Measurements from ENCODE around the gene PTPRR. TPM values are rescaled to one million over a fixed set of nuclear protein-coding genes. Genes with fewer than 3 reads are reported as not detected.
"Not testable (repeated sequence)": the region's sequence is repeated elsewhere in the genome, so short reads cannot be mapped to it uniquely, and the experiment has no call there.

Gene PTPRR
- polyA plus RNA-seq, 3 donors = 0.58 to 0.68 (median 0.59) TPM

DNA sequence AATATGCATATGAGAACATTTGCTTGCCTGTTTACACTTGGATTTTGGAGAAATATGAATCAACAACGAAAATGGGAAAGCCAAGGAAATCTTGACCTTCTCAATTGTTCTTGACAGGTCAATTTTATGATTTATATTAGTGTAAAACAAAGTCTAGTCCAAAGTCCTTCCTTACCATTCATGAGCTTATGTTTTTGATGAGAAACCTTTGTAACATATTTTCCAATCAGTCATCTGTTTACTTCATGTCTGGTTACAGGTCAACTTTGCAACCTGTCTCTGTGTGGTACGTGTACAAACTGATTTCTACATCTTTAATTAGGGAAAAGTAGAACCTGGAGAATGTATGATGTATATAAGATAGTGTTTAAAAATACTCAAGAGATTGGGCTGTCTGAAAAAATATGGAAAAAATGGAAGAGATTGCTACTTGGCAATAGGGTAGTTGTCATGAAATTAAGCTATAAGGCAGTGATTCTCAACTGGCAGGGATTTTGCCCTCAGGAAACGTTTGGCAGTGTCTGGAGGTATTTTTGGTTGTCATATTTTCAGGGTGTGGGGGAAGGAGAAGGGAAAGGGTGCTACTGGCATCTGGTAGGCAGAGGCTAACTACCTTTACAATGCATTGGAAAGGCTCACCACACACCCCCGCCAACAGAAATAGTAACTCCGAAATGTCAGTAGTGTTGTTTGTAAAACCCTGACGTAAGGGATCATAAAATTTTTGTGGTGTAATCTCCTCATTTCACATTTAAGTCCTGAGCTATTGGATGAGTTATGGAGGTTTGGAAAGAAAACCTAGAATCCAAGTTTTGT lies 172.9 kb downstream of the PTPRR start:
- DNase-seq = no peak

DNA sequence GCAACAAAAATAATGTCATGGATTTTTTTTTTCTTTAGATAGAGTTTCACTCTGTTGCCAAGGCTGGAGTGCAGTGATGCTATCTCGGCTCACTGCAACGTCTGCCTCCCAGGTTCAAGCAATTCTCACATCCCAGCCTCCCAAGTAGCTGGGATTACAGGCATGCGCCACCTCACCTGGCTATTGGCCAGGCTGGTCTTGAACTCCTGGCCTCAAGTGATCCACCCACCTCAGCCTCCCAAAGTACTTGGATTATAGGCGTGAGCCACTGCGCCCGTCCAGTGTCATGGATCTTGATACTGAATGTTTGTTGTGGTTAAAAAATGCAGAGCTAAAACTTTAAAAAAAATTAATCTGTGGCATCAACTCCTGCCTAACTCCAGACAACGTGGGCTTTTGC lies 175.5 kb downstream of the PTPRR start:
- no peak for DNase-seq

DNA sequence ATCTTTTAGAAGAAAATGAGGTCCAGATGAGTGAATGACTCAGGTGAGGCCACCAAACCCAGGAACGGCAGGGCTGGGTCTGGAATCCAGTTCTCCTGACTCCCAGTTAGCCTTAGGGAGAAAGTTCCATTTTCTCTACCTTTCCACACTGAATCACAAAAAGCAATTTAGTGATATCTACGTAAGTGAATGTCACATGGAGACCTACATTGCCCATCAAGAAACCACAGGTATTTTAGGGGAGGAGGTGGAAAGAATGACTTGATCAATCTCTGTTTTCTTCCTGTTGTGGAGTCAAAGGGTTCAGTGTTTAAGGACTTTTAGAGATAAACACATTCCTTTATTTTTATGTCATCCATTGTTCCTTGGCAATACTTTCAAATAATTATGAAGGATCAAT lies 176.4 kb downstream of the PTPRR start:
- no peak for DNase-seq

DNA sequence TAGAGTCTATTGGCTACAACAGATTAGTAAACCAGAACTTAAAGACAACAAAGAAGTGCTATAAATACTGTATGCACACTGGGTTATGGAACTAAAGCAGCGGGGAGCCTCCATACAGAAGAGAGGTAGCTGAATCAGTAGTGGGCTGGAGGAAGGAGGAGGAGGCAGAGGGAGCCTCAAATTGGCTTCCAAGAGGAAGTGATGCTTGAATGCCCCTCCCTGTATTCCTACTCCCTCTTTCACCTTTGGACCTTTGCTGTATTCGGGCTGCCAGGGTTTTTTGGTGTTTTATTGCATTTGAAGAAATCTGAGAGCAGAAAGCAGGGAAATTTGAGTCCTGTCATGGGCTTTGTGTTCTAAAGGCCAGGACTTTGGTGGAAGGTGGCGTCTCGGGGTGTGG lies 179.3 kb downstream of the PTPRR start:
- DNase-seq = peak; percentile 27

DNA sequence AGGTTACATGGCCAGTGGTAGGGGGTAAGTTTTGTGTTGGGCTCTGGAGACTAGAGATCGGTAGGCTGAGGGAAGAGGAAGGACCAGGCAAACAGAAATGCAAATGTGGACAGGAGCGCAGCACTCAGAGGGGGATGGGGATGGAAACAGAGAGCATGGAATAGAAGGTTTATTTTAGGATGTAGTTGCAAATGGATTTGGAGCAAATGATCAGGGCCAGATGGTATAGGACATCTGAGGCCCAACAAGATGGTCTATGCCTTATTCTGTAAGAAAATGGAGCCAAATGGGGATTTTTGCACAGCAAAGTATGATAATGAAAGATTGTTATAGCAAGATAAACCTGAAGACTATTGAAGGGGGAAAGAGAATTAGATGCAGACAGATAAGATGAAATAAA lies 180.8 kb downstream of the PTPRR start:
- DNase-seq = no peak

DNA sequence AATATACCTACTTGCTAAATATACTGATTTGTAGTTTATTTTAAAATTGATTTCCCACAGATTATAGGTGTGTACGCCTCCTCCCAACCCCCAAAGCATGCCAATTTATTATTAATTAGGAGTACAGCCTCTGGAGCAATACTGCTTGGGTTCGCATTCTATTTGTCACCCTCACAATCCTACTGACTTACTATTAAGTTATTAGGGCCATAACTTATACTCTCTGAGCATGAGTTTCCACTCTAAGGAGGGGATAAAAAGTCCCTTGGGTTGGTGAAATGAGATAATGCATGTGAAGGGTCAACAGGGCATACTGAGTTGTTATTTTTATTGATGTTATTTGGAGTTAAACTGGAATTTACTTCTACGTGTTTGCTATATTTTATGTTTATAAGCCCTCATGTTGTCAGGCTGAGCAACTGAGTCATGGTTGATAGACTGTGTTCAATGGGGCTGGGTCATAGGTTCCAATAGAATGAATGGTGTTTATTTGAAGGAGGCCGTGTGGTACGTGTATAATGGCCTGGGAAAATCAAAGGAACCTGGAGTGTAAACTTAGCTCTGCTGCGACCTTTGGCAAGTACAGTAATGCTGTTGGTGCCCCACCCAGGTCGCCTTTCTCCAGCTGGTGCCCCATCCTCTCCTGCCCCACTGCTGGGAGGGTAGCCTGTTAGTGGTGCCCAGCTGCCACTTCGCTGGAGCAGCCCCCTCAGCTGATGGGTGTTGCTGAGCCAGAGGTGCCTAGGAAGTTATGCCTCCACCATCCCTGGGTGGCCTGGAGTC lies 184.0 kb downstream of the PTPRR start:
- DNase-seq = no peak

DNA sequence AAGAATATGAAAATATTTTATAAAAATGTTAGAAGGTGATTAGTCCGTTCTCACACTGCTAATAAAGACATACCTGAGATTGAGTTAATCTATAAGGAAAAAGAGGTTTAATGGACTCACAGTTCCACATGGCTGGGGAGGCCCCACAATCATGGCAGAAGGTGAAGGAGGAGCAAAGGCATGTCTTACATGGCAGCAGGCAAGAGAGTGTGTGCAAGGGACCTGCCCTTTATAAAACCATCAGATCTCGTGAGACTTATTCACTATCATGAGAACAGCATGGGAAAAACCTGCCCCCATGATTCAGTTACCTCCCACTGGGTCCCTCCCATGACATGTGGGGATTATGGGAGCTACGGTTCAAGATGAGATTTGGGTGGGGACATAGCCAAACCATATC lies 185.3 kb downstream of the PTPRR start:
- not testable (repeated sequence) for DNase-seq

DNA sequence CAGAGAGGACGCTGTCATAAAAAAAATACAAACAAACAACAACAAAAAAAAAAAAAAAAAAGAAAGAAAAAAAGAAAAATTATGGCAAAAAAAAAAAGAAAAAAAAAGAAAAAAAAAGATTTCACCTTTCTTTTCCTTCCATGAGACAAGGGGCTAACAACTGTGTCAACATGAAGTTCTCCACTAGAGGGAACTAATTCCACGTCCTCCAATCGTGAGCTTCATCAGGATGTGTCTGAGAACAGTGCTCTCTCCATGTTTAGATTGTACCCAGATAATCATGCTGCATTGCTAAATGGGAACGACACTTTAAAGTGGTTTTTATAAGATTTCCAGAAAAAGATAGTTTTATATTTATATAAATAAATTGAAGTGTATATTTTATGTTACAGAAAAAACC lies 187.2 kb downstream of the PTPRR start:
- DNase-seq = peak; percentile 78

DNA sequence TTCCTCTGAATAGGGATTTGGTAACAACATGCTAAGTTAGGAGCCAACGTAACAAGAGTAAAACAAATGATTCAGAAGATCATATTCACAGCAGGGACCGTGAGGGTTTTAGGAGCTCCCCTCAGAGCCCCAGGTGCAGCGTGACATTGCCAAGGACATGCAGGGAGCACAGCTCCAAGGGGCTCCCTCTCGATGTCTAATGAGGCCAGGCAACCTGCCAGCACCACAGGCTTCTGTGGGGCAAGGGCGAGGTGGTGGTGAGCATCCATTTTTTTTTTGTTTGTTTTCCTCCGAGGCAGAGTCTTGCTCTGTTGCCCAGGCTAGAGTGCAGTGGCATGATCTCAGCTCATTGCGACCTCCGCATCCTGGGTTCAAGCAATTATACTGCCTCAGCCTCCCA lies 188.3 kb downstream of the PTPRR start:
- DNase-seq = no peak

DNA sequence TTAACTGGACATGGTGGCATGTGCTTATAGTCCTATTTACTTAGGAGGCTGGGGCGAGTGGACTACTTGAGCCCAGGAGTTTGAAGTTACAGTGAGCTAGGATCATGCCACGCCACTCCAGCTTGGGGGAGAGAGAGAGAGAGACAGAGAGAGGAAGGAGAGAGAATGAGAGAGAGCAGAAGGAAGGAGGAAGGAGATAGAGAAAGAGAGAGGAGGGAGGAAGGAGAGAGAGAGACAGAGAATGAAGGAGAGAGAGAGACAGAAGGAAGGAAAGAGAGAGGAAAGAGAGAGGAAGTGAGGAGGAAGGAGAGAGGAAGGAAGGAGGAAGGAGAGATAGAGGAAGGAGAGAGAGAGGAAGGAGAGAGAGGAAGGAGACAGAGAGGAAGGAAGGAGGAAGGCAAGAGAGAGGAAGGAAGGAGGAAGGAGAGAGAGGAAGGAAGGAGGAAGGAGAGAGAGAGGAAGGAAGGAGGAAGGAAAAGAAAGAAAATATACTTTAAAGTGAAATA lies 189.8 kb downstream of the PTPRR start:
- no peak for DNase-seq

DNA sequence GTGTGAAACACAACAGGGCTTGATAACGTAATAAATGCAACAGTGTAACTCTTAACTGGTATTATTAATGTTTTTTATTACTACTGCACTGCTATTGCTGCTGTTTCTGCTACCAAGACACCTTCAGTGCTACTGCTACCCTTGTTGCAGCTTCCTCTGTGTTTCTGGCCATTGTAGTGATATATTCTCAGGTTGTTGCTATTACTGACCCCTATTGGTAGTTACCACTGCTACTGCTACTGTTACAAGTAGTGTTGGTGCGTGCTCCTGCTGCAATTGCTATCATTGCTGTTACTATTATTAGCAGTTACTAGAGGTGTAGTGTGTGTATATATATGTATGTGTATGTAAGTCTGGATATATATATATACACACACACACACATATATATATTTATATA lies 196.1 kb downstream of the PTPRR start:
- DNase-seq = no peak

DNA sequence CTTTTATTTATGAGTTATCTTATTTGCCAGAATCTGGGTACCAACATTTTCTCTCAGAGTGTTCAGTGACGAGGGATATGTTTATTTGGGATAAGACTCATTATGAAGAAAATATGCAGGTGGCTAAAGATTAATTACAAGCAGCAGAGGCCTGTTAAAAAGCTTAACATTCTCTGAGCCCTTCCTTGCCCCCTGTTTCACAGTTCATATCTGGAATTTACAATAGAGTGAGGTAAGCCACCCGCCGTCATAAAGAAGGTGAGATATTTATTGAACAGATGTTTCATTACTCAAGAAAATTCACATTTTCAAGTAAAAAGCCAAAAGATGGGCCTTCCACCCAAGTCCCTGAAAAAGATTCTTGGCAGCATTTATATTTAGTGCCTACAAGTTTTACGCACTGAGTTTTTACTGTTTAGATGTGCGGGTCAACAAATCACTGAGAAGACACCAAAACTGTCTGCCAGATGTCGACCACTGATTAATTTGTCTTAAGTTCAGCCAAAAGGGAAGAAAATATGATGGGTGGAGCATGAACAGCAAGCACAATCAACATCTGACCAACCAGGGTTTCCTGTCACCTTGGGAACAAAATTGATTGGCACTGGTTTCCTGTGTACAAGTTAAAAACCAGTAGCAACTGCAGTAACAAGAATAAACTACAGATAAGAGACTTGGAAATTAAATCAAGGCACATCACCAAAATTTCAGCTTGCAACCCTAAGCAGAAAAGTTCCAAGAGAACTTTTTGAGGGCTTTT lies 197.8 kb downstream of the PTPRR start:
- peak; percentile 50 for DNase-seq

DNA sequence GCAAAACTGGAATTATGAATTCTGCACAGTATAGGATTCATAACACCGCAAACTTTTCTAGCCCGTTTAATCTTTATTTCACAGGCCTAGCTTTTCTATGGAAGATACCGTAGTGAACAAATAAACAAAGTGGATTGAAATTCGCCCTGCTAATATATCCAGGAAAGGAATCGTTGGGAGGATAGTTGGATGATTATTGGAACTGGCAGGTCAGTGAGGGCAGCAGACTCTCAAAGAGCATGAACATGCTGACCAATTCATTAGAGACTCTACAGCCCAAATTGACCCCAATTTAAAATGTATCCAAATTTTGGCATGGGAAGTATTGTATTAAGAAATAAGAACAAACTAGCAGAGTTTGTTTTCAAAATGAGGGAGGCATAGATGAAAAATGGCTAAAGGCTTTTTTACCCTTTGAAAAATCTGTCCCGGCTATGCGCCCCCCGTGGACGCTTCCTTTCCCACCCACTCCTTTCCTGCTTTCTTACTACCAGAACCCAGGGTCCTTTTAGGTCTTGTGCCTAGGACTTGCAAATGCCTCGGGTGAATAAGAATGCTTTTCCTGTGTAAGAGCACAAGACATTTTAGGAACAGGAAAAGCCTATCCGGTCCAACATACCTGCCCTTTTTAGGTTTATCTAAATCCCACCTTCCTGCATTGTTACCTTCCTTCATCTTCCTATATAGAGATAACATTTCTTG lies 198.7 kb downstream of the PTPRR start:
- no peak for DNase-seq

DNA sequence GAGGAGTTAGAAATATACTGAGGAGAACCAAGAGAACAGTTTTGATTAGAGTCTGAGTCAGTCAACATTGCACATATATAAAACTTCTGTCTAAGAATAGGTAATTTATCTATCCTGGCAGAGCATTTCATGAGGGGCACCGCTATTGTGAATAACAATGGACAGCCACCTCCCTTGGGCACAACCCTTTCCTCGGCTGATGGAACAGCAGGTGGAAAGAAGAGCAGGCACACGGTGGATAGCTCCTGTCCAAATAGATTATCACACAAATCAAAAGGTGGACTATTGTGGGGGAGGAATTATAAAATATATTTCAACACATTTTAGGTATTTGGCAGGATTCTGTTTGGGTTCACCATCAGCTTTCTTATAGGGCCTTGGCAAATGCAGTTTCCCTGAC lies 199.3 kb downstream of the PTPRR start:
- DNase-seq = no peak

DNA sequence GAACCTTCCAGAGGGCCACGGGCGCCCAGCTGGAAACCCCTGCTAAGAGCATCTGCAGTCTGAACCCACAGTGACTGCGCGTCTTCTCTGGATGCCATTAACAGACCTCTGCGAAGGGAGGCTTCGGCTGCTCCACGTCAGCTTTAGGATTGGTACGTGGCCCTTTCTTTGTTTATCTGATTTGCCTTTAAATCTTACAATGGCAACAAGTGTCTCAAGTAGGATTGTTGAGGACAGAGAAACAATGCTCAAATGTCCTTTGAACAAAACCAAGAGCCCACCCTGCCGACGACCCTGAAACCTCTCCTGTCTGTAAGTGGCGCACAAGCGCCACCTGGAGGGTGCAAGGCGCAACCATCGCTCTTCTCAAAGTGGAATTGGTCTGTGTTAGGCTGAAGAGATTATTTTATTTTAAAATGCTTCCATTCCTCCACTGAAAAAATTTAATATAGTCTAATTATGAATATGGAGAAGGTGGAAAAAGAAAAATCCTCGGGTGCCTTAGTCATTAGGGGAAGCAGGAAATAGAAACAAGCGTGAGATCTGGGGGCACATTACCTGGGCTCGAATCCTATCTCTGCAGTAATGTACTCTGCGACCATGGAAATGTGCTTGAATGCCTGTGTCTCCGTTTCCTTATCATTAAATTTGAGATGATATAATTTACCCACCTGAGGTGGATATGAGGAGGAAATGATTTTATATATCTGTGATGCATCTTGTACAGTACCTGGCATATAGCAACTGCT lies 200.7 kb downstream of the PTPRR start:
- peak; percentile 47 for DNase-seq

DNA sequence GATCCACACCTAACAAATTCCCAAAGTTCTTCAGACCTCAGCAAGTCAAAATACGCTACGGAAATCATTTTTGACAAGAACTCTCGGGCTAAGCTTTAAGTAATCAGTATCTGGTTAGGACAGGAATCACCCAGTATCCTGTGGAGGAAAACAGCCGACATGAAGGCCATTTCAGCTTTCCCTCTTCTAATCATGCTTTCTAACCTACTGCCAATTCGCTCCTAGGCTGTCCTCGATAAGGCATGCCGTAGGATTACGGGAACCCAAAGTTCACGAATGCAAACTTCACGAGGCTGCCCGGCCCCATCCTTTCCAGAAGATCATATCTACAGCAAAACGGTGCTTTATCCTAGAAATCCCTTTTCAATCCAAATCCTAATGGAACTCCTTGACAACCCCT lies 201.5 kb downstream of the PTPRR start:
- no peak for DNase-seq

DNA sequence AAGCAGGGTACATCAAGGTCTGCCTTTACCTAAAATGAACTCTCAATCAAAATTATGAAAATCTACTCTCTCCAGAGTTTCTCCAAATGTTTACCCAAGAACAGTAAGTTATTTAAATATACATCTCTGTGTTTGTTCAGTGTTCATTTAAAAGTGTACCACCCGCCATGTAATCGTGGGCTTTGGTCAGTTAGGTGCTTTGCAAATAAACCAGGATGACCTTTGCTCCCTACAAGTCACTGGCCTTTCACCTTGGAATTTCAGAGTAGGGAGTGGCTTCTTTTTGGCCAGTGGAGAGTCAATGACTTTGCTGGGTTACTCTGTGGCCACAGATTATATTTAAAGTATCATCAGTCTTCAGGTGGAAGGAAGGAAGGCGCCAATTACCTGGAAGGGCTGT lies 208.7 kb downstream of the PTPRR start:
- no peak for DNase-seq

DNA sequence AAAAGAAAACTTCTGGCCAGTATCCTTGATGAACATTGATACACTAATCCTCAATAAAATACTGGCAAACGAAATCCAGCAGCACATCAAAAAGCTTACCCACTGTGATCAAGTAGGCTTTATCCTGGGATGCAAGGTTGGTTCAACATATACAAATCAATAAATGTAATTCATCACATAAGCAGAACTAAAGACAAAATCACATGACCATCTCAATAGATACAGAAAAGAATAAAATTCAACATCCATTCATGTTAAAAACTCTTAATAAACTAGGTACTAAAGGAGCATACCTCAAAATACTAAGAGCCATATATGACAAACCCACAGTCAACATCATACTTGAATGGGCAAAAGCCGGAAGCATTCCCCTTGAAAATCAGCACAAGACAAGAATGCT lies 211.5 kb downstream of the PTPRR start:
- DNase-seq = no peak

DNA sequence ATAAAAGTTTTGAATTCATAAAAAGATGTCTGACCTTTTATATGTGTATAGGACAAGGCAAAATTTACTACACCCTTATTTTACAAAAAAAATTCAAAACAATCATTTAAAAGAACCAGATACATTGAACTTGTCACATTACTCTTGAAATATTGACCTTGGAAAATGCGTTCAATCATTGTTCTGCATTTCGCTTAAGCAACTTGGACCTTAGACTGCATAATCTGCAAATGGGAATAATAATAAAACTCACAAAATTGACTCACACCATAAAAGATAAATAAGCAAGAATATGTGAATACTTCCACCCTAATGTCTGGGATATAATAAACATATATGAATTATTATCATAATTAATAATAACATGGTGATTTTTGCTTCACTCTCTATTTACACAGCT lies 213.9 kb downstream of the PTPRR start:
- no peak for DNase-seq

DNA sequence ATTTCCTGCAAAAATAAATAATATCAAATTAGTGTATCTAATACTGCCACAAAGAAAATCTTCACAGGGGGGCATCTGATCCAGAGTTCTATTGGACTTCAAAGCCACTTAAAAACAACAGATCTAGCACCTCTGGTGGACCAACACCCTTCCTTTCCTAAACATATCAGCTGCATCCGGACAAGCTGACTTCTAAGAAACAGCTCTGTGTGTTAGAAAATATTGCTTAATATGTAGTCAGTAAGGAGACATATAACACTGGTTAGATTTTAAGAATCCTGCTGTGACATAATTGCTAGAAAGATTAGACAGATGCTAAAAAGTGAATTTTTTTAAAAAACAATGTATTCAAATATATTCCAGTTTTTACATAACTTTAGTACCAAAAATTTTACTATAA lies 222.2 kb downstream of the PTPRR start:
- no peak for DNase-seq

Data from renal pelvis (tissue), 4 donors.